ENCODE data around the gene SMPD4.
"Not testable (repeated sequence)": the region's sequence is repeated elsewhere in the genome, so short reads cannot be mapped to it uniquely, and the experiment has no call there.

Gene SMPD4

DNA sequence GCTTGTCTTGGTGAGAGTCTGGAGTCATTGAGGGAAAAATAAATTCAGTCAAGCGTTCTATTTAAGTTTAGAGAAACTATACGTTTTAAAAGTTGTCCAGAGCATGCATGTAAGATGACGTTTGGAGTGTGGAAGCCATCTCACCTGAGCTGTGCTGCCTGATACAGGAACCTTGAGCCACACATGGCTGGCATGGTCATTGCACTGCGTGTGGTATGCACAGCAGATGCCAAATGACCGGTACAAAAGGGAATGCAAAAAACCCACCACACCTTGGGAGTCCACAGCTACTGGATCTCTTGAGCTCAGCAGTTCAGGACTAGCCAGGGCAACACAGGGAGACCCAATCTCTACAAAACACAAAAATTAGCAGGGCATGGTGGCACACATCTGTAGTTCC is 5.0 kb upstream of the SMPD4 start:
- DNase-seq (ENCODE audit: low read depth in 2 of 2) = no peak

DNA sequence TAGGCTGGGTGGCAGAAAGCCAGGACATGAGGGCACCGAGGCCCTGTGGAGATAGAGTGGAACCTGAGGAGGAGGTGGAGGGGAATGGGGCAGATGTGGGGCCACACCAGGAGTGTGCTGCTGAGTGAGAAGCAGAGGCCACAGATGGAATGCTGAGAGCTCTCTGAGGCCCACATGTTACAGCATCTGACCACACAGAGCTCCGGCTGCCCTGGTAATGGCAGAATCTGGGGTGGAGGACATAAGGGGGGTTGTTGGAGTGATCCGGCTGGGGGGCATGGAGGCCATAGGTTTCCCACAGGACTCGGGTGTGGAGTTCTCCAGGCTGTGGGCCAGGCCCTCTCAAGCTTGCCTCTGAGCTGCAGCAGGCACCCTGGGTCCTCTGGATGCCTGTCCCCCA is 4.5 kb upstream of the SMPD4 start:
- no peak for DNase-seq (ENCODE audit: low read depth in 2 of 2)

DNA sequence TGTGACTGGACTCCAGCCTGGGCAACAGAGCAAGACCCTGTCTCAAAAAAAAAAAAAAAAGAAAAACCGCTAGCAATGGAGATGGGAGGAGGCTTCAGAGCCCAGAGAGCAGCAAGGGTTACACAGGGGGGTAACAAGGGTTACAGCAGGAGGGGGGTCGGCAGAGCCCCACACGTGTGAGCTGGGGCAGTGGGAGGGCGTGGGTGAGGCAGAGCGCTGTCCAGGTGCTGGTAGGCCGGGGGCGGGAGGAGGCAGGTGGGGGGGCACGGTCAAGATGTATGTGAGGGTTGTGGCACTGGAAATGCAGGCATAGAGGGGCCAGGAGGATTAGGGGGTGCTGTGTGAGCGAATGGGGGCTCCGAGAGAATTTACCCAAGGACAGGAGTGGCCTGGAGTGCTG is 4.0 kb upstream of the SMPD4 start:
- DNase-seq (ENCODE audit: low read depth in 2 of 2) = no peak

DNA sequence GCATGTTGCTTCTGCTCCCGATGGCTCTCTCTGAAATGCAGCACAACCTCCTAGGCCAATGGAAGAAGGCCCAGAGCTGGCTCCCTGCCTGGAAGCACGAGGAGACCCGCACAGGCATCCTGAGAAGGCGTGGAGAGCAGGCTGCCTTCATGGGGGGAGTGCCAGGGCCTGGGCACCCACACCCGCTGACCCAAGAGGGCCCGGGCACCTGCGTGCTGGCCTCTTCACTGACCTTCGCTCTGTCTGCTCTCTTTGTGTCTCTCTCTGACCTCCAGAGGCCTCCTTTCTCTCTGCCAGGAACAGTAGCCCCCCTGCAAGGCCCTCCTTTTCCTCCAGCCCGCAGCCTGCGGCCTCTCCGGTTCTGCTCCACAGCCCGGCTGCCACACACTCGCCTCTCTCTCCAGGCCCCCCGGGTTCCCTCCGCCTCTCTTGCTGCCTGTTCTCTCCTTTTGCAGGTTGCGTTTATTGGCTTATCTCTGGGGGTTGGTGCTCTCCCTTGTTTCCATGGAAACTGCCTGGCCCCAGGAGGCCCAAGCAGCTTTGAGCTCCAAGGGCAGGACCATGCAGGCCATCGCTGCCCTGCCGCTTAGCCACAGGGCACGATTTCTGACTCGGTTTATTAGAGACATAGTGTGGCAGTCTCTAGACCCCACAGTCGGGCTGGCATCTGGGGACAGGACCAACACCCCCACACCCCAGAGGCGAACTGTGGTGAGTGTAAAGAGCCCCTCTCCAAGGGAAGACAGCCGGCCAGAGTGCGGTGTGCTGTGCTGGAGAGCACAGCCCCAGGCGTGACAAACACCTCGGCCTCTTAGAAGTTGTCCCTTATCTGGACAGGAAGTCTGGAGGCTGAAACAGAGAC is 2.3 kb upstream of the SMPD4 start:
- DNase-seq (ENCODE audit: low read depth in 2 of 2) = no peak

DNA sequence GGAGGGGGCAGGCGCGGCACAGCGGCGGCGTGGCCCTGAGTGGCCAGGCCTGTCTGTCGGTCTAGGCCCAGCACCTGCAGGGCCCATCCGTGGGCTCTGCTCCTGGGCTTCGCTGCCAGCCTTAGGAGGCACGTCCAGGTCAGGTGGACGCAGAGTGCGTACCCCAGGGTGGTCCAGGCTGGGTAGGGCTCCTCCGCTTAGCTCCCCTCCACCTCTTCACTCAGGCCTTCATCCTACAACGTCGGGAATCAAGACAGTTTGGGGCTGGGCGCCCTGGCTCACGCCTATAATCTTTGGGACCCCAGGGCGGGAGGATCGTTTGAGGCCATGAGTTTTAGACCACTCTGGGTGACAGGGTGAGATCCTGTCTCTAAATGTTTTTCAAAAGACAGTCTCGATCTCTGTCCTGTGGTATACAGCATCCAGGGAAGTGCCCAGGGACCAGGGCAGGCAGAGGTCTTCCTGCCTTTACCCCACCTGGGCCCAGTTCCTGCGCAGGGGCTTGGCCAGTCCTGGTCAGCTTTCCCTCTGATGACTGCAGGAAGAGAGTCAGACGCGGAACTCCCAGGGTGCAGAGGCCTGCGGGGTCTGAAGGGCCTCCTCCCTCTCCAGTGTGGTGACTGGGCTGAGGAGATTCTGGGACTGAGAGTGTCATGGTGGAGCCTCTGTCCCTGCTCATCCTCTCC is 1.6 kb upstream of the SMPD4 start:
- not testable (repeated sequence) for DNase-seq (ENCODE audit: low read depth in 2 of 2)

DNA sequence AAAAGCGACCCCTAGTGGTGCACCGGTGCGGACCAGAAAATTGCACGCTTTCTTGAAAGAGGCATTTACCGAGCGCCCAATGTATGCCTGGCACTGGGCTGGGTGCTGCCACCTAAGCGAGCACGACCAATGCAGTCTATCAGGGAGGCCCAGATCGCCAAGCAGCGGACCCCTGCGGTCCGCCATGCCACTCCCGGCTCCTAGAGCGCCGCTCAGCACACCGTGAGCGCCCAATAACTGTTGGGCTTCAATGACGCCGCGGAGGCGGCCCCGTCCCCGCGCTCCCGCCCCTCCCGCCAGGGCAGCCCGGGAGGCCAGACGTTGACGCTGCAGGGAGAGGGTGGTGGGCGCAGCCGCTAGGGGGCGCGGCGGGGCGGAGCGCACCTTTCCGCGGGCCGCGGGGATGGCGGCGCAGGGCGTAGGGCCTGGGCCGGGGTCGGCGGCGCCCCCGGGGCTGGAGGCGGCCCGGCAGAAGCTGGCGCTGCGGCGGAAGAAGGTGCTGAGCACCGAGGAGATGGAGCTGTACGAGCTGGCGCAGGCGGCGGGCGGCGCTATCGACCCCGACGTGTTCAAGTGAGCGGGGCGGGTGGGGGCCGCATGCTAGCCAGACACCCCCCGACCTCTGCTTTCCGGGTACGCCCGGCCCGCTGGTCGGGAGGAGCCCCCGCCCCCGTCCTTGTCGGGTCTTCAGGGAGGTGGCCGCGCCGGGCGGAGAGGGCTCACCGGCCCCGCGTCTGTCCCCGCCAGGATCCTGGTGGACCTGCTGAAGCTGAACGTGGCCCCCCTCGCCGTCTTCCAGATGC is 679 bp upstream of the SMPD4 start, which contains the start of gene MZT2B:
MZT2B (plus strand) TSS at position 383 of the 803 bp plus-strand sequence; CDS start at position 404, 21 bp downstream.
- peak; percentile 77 to 80 for DNase-seq (ENCODE audit: low read depth in 2 of 2)

DNA sequence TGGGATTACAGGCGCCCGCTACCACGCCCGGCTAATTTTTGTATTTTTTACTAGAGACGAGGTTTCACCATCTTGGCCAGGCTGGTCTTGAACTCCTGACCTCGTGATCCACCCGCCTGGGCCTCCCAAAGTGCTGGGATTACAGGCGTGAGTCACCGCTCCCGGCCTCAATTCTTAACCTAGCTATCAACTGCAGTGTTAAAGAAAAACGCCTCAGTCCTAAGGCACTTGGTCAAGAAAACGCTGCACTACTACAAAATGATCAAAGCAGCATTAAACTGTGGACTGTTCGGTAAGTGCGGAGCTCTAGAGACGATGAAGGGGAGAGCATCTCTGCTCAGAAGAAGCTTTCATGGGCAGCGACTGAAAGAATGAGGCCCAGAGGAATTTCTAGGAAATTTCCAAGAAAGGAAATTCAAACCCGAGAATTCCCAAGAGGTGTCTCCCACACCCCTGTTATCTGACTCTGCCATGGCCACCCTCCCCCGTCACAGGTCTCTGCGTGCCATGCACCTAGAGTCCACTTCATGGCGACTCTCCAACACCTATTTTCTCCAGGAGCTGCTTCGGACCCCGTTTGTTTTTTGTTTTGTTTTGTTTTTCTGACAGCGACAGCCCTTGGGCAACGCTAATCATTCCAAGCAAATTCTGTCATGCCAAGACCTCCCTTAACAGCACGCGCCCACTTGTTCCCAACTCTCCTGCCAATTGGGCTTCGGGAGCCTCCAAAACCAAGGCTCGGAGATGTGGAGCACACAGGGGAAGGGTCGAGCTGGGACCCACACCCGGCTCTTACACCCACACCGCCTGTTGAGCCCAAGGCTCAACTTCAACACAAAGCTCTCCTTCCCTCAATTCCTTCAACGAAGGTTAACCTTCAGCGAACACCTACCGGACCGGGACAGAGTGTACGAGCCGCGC is 738 bp downstream of the SMPD4 start:
- not testable (repeated sequence) for DNase-seq (ENCODE audit: low read depth in 2 of 2)

DNA sequence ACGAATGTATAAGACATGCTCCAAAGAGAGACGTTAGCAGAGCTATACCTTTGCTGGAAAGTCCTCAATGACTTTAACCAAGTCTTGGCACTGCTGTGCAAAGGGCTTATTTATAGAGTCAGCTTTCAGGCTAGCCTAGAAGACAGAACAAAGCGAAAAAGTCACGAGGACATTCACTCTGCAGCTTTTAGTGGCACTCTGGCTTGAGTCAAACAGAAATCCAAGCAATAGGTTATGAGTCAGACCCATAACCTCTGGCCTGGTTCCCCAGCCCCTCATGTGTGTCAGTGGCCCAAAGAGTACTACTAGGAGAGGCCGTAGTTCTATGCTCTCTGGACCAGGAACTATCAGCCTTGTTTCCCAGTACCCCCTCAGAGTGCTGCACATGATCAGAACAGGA is 6.5 kb downstream of the SMPD4 start:
- DNase-seq (ENCODE audit: low read depth in 2 of 2) = not testable (repeated sequence)

DNA sequence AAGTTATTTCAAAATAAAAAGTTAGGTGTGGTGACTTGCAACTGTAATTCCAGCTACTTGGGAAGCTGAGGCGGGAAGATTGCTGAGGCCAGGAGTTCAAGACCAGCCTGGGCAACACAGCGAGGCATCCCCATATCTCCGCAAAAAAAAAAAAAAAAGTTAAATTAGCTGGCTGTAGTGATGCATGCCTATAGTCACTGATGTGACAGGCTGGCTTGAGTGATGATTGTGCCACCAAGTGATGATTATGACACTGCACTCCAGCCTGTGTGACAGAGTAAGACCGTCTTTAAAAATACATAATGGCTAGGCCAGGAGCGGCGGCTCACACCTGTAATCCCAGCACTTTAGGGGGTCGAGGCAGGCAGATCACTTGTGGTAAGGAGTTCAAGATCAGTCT is 11.5 kb downstream of the SMPD4 start:
- no peak for DNase-seq (ENCODE audit: low read depth in 2 of 2)

DNA sequence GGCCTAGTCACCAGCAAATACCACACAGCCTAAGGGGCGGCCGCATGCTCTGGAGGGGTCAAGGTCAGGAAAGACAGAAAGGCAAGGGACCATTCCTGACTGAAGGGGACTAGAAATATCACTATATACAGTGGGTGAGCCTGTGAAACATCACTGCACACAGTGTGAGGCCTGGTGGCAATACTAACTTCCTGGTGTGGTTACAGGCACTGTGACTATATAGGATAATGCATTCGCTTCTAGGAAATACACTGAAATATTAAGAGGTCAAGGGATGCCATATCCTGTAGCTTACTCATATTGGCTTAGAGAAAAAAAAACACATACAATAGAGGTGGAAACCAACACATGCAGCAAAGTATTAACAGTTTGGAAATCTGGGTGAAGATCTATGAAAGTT is 12.2 kb downstream of the SMPD4 start:
- not testable (repeated sequence) for DNase-seq (ENCODE audit: low read depth in 2 of 2)

DNA sequence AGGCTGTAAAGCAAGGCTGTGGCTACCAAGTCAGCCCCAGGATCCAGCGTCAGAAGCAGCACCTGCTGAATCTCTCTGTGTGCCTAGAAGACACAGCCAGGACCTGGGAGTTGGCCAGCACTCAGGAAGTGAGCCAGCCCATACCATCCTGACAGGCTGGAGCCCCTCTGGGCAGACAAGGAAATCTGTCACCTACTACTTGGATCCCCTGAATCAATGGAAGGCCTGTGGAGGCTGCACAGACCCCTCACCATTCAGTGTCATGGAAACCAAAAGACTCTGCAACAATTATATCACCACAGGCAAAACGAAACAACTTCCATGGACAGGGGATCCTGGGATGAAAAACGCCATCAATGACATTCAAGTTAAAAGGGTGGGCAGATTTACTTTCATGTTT is 14.8 kb downstream of the SMPD4 start:
- not testable (repeated sequence) for DNase-seq (ENCODE audit: low read depth in 2 of 2)

DNA sequence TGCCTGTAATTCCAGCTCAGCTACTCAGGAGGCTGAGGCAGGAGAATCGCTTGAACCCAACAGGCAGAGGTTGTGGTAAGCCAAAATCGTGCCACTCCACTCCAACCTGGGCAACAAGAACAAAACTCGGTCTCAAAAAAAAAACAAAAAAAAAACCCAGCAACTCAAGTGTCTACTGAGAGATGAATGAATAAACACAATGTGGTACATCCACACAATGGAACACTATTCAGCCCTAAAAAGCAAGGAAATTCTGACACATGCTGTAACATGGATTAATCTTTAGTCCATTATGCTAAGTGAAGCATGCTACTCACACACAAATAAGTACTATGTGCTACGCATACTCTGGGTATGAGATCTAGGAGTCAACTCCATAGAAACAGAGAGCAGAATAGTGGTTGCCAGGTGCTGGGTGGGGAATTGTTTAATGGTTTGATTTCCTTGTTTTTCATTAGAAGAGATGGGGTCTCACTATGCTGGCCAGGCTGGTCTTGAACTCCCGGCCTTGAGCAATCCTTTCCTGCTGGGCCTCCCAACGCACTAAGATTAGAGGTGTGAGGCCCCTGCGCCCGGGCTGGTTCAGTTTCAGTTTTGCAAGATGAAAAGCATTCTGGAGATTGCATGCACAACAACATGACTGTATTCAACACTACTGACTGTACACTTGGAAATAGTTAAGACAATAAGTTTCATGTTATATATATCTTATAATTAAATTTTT is 15.9 kb downstream of the SMPD4 start:
- no peak for DNase-seq (ENCODE audit: low read depth in 2 of 2)

DNA sequence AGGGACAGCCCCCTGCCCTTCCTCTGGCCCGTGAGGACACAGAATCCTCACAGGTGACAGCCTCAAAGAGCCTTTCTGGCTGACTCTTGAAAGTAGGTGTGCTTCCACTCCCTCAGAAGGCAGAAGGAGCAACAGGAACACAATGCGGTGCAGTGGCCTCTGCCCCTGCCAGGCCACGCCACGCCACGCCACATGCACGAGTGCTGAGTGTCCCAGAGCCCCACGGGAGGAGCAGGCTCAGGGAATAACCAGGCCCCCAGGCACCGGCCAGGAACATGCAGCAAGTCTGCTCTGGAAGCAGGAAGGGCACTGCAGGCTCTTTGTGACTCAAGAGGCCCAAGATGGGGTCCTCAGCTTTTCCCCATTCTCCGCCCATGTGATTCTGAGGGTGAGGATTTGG is 18.4 kb downstream of the SMPD4 start:
- DNase-seq (ENCODE audit: low read depth in 2 of 2) = no peak

DNA sequence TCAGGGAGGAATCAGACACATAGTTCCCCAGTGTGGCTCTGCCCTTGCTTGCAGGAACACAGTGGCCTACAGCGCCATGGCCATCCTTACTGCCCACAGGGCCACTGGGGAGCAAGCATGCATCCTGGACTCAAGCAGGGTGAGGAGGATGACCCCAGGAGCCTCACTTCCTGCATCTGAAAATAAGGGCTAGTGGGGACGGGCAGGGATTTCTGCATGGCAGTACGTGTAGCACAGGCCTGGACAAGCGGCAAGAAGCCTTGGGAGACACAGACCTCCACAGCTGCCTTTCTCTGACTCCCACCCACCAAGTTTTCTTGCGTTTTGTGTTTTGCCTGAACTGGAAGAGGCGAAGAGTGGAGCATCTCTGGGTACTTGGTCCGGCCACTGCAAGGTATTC is 18.9 kb downstream of the SMPD4 start:
- not testable (repeated sequence) for DNase-seq (ENCODE audit: low read depth in 2 of 2)

DNA sequence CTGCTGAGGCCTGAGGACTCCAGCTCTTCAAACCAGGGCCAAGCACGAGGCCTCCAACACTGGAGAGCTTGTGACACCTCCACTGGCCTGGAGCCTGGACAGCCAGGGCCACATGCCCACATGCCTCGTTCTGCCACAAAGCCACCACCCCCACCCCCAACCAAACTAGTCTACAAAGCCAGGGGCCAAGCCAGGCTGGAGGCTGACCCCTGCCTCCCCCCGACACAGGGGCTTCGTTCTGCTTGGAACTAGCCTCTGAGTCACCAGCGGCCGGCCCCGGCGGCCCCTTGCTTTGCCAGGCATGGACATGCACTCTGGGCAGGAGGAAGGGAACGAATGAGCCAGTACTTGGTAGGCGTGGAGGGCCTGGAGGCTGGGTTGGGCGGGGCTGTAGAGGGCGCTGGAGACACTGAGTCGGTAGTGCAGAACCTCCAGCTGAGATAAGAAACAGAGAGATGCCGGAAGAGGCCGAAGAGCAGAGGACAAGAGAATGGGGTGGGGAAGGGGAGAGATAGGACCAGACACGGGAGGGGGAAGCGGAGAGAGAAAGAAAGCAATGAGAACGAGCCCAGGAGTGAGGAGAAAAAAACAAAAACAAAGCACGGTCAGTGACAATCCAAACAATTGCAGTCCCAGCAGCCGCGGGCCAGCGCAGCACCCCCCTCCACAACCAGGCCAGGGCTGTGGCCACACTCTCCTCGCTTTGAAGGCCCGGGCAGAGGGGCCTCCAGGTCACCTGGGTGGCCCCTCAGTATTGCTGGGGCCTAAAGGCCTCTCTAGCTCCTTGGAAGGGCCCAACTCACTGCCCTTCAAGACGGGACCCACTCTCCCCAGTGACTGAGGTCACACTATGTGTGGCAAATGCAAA is 20.3 kb downstream of the SMPD4 start:
- not testable (repeated sequence) for DNase-seq (ENCODE audit: low read depth in 2 of 2)

DNA sequence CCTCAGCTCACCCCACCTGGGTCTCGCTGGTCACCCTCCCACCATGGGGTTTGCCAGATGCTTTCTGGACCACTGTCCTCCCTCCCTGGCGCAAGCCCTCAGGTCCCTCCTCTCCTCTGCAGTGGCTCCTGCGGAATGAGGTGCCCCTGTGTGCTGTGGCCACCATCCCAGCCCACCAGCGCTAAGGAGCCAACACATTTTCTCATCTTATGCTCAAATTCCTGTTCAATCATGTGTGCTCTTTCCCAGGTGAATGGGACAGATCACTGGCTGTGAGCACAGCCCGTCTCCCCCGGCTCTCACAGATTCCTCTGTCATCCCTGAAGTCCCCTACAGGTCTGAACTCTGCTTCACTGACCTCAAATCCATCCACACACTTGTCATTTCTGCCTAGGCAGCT is 21.3 kb downstream of the SMPD4 start:
- DNase-seq (ENCODE audit: low read depth in 2 of 2) = no peak

DNA sequence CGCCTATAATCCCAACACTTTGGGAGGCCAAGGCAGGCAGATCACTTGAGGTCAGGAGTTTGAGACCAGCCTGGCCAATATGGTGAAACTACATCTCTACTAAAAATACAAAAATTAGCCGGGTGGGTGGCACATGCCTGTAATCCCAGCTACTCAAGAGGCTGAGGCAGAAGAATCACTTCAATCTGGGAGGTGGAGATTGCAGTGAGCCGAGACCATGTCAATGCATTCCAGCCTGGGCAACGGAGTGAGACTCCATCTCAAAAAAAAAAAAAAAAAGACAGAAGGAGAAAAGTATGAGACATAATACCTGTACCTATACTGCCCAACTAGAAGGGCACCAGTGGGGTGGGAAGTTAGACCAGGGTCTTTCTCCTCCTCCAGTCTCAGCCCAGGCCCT is 22.0 kb downstream of the SMPD4 start:
- not testable (repeated sequence) for DNase-seq (ENCODE audit: low read depth in 2 of 2)

DNA sequence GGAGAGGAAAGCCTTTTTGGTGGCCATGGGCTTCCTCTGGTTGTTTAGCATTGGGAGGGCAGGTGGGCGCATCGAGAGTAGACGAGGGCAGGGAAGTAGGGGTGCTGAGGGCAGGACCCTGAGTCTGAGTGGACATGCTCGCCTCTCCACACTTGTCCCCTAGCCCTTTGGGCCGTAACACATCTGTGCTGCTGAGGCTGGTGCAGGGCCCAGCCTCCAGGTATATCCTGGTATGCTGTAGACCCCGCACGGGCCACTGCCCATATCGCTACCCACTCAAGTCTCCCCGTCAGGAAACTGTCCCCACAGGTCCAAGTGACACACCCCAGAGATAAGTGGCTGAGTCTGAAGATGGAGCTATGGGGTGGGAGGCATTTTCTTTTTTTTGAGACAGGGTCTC is 22.8 kb downstream of the SMPD4 start:
- DNase-seq (ENCODE audit: low read depth in 2 of 2) = no peak

DNA sequence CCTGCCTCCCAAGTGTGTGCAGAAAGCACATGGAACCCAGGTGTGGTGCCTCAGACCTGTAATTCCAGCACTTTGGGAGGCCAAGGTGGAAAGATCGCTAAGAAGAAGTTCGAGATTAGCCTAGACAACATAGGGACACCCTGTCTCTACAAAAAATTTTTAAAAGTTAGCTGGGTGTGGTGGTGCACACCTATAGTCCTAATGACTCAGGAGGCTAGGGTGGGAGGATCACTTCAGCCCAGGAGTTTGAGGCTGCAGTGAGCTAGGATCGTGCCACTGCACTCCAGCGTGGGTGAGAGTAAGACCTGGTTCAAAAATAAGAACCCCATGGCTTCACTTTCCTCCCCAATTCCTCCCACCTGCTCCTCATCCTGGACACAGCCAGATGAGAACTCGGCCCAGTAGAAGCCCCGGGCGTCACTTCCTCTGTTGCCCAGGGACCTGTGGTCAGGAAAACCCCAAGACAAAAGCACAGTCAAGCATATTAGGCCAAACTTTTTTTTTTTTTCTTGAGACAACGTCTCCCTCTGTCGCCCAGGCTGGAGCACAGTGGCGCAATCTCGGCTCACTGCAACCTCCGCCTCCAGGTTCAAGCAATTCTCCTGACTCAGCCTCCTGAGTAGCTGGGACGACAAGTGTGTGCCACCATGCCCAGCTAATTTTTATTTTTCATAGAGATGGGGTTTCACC is 23.4 kb downstream of the SMPD4 start:
- not testable (repeated sequence) for DNase-seq (ENCODE audit: low read depth in 2 of 2)
